RPMI8226 (cell line): ENCODE results near the gene SULT4A1.
"Not testable (repeated sequence)": the region's sequence is repeated elsewhere in the genome, so short reads cannot be mapped to it uniquely, and the experiment has no call there.

Experiments
- DNase-seq: peaks from one replicate; pipeline ENCODE4 v3.0.0-alpha.2; 2015

SULT4A1 gene

DNA sequence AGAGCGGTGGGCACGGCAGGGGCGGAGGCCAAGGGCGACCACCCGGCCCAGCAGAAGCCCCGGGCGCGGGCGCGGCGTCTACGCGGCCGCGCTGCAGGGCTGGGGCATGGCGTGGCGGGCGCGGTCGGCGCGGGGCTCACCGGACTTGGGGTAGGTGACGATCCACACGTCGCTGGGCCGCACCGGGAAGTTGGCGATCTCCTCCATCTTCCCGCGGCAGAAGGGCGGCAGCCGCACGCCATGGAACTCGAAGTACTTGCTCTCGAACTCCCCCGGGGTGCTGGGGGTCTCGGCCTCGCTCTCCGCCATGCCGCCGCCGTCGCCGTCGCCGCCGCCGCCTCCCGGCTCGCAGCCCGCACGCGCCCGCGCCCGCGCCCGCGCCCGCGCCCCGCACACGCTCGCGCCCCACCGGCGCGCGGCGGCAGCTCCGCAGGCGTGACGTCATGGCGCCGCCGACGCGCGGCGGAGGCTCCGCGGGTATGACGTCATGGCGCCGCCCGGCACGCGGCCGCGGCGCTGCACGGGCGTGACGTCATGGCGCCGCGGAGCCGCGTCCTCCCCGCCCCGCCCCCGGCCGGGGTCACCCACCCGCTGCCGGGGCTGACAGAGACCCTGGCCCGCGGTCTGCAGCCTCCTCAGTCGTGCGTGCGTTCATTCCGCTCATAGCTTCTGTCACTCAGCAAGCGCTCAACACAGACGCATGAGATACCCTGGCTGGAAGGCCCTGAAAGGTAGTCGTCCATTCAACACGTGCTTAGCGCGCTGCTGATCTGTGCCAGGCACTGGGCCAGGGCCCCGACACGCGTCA lies at the start of gene SULT4A1:
SULT4A1 (minus strand) TSS at position 440 of the 808 bp plus-strand sequence; CDS start at position 309, 131 bp downstream.
- DNase-seq = no peak

DNA sequence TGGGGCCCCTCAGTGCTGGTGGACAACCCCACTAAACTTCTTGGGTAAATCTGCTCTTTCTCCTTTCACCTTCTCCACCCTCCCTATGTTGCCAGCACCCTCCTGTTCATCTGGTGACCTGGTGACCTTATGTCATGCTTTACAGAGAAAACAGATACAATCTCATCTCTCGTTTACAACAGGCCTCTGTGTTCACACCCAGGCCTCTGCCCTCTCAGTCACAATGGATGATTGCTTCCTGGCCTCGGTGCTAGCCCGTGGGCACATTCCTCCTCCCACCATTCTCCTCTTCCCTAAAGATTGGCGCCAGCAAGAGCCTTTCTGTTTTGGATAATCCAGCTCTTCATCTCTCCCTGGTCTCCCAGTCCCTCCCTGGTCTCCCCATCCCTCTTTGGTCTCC lies 49.0 kb upstream of the SULT4A1 start:
- DNase-seq = no peak

DNA sequence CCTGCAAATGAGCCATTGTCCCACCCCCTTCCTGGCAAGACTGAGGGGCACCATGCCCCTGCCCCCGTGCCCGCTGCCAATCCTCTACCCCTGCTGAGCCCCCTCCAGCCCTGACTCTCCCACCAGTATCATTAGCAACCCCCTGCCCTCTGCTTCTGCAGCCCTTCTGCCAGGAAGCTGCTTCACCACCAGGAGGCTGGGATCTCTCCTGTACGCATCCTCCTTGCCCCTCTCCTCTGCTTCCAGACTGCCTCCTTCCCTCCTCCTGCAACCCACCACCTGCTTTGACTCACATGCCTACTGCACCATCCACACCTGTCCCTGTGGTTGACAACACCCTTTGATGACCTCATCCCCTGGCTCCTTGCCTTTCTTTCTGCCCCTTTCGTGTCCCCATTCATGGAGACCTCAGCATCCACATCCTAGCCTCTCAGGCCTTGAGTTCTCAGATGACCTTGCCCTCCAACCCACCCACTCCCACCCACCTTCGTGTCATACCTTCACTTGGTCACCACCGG lies 47.9 kb upstream of the SULT4A1 start:
- DNase-seq = peak; percentile 48

DNA sequence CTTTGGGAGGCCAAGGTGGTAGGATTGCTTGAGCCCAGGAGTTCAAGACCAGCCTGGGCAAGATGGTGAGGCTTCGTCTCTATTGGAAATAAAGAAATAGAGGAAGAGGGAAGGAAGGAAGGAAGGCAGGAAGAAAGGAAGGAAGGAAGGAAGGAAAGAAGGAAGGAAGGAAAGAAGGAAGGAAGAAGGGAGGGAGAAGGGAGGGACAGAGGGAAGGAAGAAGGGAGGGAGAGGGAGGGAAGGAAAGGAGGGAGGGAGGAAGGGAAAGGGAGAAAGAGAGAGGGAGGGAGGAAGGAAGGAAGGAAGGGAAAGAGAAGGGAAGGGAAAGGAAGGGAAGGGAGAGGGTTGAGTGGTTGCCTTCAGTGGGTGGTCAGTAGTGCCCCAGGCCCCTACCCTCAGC lies 47.4 kb upstream of the SULT4A1 start:
- no peak for DNase-seq

- no peak for DNase-seq
Measured at GRCh38 chr22:43905681-43906080, 43.4 kb upstream of the SULT4A1 start.

- DNase-seq = not testable (repeated sequence)
Measured at GRCh38 chr22:43904412-43904811, 42.1 kb upstream of the SULT4A1 start.

DNA sequence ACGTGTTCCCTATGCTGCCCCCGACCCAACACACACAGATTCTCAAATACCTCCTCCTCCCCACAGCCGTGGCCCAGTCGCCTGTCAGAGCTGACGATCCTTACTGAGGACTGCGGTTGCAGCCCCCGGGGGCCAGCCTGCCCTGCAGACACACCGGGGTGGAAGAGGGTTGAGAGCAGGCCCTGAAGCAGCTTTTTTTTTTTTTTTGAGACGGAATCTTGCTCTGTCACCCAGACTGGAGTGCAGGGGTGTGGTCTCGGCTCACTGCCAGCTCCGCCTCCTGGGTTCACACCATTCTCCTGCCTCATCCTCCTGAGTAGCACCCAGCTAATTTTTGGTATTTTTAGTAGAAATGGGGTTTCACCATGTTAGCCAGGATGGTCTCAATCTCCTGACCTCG lies 40.7 kb upstream of the SULT4A1 start:
- peak; percentile 42 for DNase-seq

- DNase-seq = peak; percentile 37
Measured at GRCh38 chr22:43901976-43902643, 39.8 kb upstream of the SULT4A1 start.

DNA sequence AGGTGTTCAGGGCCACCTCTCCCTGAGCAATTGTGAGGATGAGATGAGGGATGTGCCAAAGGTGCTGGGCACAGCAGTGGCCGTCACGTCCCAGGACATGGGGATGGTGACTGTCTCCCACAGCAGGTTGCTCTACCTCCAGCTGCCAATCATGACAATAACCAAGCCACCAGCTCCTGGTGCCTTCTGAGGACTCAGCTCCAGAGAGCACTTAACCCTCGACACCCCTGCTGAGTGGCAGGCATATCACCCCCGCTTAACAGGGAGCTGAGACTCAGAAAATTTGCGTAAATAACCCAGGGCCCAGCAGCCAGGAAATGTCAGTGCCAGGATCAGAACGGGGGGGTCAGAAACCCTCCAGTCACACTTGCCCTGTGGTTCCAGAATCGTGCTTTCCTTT lies 37.9 kb upstream of the SULT4A1 start:
- no peak for DNase-seq

DNA sequence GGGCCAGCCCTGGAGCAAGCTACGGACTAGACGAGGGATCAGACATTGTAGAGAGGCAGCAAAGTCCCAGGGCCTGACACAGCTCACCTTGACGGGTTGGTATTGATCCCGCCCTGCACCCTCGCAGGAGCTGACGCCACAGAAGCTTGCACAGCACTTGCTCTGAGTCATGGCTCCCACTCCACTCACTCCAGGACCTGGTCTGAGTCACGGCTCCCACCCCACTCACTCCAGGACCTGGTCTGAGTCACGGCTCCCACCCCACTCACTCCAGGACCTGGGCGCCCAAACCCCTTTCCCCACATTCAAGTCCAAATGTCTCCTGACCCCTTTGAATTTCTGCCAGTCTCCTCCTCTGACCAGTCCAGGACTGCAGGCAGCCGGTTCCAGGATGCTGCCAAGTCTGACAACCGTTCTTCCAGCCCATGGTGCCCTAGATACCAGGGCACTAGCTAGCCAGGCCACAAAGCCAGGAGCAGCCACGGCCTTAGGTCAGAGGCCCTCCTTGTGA lies 35.5 kb upstream of the SULT4A1 start:
- no peak for DNase-seq

DNA sequence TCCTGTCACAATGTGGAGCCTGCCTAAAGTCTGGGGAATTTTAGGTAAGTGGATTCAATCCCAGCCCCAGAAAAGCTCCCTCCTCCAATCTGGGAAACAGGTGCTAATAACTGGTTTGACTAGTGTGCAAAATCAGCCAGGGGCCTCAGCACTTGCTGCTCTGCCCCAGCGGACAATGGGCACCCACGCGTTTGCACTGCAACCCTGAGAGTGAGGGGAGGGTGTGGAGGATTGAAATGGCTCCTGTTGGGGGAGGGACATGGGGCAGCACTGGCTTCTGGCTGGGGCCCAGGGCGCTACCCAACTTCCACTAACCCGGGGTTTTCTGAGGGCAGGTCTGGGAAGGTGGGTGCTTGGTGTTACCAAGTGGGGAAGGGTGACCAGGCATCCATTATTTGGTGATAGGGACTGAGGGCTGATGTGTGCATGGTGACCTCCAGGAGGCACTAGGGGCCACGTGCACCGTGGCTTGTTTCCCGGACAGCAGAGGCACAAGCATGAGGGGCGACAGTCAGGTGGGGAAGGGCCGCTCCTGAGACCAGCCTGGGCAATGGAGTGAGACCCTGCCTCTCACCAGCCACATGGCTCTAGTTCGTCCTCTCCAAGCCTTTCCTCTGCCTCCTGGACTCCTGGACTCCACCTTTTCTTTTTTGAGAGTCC lies 33.8 kb upstream of the SULT4A1 start:
- no peak for DNase-seq

GRCh38 chr22:43894122-43894521 lies 31.8 kb upstream of the SULT4A1 start:
- no peak for DNase-seq

DNA sequence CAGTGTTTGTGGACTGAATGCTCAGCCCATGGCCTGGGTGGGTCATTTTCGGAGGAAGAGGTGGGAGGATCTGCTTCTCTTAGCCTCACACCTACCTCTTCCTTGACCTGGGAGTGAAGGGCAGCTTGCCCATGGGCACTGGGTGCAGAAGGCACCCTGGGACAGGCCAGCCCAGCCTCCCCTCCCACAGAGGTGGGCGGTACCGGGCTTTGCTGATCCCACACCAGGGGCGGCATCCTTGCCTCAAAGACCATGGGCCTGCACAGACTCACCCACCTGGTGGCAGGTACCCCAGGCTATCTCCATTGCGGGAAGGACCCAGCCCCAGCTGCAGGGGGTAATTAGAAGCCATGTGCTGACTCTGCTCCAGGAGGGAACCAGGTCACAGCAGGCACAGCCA lies 31.0 kb upstream of the SULT4A1 start:
- DNase-seq = no peak

GRCh38 chr22:43892183-43892894 lies 30.0 kb upstream of the SULT4A1 start:
- DNase-seq = no peak

GRCh38 chr22:43891360-43892182 lies 29.3 kb upstream of the SULT4A1 start, which contains the start of gene PNPLA5:
Gene PNPLA5 (minus strand): TSS chr22:43892013. CDS start chr22:43891880, 133 bp downstream.
- DNase-seq = peak; percentile 74

DNA sequence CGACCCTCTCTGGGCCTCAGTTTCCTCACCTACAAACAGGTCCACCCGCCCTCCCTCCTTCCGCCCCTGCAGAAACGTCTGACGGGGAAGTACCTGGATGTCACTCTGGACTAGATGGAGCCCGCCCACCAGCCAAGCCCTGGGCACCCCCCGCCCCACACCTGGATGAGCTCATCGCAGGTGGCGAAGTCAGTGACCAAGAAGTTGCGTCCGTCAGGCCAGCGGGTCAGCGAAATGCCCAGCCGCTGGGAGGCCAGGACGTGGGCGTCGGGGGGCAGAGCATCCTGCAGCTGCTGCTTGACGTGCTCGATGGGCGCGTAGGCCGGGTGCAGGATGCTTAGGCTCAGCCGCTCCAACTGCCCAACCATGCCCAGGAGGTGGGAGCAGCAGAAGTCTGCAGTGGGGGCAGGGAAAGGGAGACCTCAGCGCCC lies 28.6 kb upstream of the SULT4A1 start:
- no peak for DNase-seq

GRCh38 chr22:43889860-43890253 lies 27.5 kb upstream of the SULT4A1 start:
- no peak for DNase-seq

DNA sequence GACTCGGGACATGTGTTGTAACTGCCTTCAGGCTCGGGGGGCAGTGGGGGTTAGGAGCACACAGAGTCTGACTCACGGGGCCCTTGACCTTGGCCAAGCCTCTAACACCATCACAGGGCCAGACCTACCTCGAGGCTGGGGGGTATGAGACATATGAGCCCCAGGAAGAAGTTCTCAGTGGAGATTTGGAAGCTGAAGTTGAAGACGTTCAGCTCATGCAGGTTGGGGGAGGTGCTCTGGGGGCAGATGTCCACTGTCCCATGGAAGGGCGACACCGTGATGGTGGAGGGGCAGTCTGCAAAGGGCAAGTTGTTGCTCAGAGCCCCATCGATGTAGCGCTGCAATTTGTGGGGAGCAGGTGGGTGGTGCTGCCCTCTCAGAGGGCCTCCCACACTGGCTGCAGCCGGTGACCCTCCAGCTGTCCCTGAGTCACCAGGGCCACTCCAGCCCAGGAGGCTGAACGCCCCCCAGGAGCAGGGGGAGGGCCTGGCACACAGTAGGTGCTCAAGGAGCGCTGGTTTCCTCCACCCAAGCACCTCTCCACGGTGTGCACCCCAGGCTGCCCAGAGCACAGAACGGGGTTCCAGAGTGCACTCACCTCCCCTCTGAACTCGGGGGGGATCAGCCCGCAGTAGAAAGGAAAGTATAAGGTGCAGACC lies 27.0 kb upstream of the SULT4A1 start:
- no peak for DNase-seq

GRCh38 chr22:43888740-43889139 lies 26.4 kb upstream of the SULT4A1 start:
- DNase-seq = no peak

GRCh38 chr22:43887391-43887790 lies 25.1 kb upstream of the SULT4A1 start:
- no peak for DNase-seq

GRCh38 chr22:43886231-43886630 lies 23.9 kb upstream of the SULT4A1 start:
- DNase-seq = no peak
